Activated CD4-positive, CD25-positive, alpha-beta regulatory T cell treated with anti-CD3 and anti-CD28 coated beads, Interleukin-2, amount 50 U/mL, for 16 hours (primary cell): ENCODE data around the gene CACNG7.

Experiments used
- DNase-seq: peaks from one replicate; pipeline ENCODE4 v3.0.0-alpha.2; 2020; ENCODE audit warnings: low read depth, low spot score

The CACNG7 gene

GRCh38 chr19:53982611-53983010 is 73.5 kb downstream of the CACNG7 start:
- DNase-seq: no peak

- DNase-seq: no peak
Measured at GRCh38 chr19:53983457-53984289, 74.6 kb downstream of the CACNG7 start.

- no peak for DNase-seq
Measured at GRCh38 chr19:53985863-53986262, 76.8 kb downstream of the CACNG7 start.

- no peak for DNase-seq
Measured at GRCh38 chr19:53988981-53989380, 79.9 kb downstream of the CACNG7 start.

GRCh38 chr19:53989600-53990533 is 80.8 kb downstream of the CACNG7 start:
- DNase-seq: no peak

- no peak for DNase-seq
Measured at GRCh38 chr19:53991224-53992113, 82.4 kb downstream of the CACNG7 start, which contains the start of gene CACNG6. TSS of gene CACNG6 (plus strand) at chr19:53991637. CDS start at chr19:53992878, 1,241 bp downstream.

GRCh38 chr19:53992211-53992610 is 83.1 kb downstream of the CACNG7 start:
- no peak for DNase-seq

- DNase-seq: no peak
Measured at GRCh38 chr19:53992815-53993214, 83.7 kb downstream of the CACNG7 start.

GRCh38 chr19:53993448-53993847 is 84.4 kb downstream of the CACNG7 start:
- no peak for DNase-seq
